HG03280 (cell line): ENCODE results near the gene FANCD2.
"Not testable (repeated sequence)": the region's sequence is repeated elsewhere in the genome, so short reads cannot be mapped to it uniquely, and the experiment has no call there.

Source experiments
- ATAC-seq: cut with Tn5 transposase; IDR thresholded peaks from one replicate; pipeline ENCODE4 v1.9.1; 2021; ENCODE audit warnings: mild to moderate bottlenecking, moderate library complexity; ENCODE audit not compliant: unreplicated experiment

The FANCD2 gene

DNA sequence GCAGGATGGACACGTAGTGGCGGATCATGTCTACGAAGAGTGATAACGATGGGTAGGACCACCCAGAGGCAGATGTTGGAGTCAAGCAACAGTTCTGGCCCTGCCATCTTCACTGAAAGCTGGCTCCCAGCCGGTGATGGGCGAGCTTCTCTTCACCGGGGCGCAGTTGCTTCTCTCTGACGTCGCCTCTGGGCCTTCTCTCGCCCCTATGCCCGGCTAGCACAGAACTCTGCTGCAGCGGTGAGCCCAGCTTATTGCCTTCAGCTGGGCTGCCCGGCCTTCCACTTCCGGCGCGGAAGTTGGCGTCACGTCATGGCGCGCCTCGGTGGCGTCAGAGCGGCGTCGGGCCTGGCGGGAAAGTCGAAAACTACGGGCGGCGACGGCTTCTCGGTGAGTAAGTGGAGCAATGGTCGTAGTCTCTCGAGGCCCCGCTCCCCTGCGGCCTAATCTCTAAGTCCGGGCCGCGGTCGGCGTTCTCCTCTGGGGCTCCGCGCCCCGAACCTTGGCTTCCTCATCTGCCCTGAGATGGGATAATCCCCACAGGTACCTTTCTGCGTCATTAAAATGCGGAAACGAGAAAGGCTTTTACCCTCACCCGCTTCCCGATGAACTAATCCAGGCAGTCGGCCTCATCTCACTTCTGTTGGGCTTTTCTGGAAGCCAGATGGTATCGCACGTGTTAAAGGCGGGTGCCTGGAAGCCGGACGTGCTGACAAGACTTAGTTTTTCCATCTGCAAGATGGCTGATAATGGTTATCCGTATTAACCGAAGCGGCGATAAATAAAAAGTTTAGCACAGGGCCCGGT is at the start of gene FANCD2:
Gene FANCD2, plus strand, starts transcription at position 354 of the 807 bp plus-strand sequence. CDS start 2,221 bp downstream, outside the sequence.
- ATAC-seq = peak; percentile 88

DNA sequence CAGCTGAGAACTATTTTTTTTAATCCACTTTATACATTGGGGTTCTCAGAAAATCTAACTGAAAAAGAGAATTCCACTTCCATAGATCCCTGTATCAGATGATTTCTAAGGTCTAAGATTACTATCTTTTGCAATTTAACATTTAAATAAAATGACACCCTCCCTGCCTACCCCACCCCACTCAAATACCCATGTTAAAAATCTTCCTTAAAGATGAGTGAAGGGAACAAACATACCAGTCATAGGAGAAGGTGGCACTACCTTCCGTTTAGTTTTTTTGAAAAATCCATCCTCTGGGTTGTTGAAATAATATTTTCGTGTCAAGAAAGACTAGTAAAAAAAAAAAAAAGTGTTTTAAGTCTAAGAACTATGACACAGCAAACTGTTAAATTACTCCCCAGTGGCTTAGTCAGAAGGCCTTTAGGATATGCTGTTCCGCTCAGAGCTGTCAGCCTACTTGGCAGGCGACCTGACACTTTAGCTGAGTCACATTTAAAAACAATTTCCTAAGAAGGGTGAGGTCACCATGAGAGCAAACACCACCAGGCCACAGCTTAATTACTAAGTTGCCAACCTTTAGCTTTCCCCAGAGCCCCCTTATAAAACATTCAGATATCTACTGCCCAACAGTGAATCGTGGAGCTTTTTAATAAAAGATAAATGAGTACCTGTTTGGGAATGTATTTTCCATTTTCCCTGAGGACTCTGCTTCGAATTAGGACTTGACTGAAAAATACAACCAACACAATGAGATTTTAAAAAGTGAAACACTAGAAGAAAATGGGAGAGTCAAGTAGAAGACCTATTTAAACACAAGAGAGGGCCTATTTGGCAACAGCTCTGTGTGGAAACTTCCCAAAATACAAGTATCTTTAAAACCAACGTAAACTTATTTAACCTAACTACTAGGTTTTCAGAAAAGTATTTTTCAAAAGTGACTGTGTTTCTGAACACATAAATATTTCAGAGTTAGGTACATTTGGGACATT is 49.2 kb upstream of the FANCD2 start:
- ATAC-seq = no peak

DNA sequence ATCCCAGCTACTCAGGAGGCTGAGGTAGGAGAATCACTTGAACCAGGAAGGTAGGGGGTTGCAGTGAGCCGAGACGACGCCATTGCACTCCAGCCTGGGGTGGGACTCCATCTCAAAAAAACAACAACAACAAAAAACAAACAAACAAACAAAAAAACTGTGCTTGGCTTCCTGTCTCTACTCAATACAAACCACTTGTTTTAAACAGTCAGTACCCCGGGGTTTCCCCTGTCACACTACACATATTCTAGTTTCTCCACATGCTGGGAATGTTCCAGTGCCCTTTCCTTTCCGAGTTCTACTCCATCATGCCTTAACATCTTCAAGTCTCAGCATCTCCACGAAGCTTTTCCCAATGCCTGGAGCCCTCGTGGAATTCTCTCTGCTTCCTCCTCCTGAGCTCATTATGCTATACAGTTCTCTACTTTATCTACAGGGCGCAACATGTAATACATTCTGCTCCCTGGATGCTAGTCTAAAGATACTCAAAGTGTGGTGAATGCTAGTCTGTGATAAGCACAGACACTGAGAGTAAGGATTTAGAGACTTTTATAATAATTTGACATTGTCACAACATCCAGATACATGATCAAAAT is 47.4 kb upstream of the FANCD2 start:
- ATAC-seq = no peak

DNA sequence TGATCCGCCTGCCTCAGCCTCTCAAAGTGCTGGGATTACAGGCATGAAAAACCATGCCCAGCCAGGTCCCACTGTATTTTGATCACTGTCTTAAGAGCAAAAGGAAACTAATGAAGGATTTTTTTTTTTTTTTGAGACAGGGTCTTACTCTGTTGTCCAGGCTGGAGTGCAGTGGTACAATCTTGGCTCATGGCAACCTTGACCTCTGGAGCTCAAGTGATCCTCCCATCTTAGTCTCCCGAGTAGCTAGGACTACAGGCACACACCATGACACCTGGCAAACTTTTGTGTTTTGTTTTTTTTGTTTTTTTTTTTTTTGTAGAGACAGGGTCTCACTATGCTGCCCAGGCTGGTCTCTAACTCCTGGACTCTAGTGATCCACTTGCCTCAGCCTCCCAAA is 46.0 kb upstream of the FANCD2 start:
- ATAC-seq = no peak

DNA sequence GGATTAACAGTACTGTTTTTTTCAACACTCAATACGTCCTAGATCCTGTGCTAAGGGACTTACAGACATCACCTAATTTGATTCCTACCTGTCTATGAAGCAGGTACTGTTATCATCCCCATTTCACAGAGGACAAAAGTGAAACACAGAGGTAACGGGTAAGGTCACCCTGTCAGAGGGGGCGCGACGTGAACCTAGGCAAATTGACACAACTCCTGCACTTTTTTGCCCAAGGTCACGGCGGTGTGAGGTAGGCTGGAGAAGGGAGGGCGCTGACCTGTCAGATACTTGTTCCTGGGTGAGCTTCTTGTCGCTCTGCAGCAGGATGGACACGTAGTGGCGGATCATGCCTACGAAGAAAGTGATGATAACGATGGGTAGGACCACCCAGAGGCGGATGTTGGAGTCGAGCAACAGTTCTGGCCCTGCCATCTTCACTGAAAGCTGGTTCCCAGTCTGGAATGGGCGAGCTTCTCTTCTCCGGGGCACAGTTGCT is 40.0 kb upstream of the FANCD2 start:
- peak; percentile 23 for ATAC-seq

DNA sequence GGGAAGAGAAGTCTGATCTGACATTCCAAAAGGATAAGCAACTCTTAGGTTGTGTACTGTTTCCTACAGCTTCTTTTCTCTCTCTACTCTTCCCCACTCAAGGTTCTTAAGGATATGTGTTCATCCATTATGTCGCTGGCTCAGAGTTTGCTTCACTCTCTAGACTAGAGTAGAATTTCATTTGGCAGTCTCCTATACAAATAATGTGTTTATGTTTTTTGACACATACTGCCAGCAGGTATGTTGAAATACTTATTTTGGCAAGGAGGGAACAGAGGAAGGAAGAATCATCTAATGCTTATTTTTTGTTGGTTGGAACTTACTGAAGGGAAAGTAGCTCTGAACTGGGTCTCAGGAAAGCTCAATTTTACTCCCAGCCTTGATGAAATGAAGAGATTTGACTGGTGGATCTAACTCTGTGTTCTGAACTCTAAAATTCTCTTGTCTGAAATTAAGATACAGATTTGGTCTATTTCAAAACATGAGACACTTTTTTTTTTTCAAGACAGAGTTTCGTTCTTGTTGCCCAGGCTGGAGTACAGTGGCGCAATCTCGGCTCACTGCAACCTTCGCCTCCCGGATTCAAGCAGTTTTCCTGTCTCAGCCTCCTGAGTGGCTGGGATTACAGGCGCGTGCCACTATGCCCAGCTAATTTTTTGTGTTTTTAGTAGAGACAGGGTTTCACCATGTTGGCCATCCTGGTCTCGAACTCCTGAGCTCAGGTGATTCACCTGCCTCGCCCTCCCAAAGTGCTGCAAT is 32.0 kb upstream of the FANCD2 start:
- ATAC-seq = no peak

DNA sequence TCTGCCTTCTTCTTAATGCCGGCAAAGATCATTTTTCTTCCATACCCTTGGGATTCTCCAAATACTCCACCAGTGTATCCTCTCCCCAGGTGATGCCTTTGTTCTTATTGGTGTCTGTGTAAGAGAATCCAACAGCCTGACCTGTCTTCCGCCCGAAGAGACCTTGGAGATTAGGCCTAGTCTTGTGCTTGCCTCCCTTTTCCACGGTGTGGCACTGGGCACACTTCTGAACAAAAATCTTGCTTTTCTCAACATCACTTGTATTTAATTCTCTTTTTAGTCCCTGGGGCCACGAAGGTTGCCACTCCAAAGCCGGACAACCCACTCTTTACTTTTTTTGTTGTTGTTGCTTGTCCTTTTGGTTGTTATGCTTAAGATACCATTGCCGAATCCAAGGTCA is 25.6 kb upstream of the FANCD2 start:
- no peak for ATAC-seq

DNA sequence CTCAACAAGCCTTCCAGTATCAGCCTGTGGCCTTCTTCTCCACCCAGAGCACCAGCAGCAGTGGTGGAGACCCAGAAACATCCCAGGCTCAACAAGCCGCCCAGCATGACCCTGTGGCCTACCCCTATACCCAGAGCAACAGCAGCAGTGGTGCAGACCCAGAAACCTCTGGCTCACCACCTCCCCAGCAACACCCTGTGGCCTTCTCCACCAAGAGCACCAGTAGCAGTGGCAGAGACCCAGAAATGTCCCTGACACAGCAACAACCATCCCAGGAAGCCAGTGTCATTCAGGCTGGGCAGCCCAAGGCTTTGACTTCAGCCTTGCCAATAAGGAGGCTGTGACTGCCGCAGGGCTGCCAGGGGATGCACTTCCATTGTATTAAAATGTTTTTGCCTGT is 23.3 kb upstream of the FANCD2 start:
- ATAC-seq = no peak

DNA sequence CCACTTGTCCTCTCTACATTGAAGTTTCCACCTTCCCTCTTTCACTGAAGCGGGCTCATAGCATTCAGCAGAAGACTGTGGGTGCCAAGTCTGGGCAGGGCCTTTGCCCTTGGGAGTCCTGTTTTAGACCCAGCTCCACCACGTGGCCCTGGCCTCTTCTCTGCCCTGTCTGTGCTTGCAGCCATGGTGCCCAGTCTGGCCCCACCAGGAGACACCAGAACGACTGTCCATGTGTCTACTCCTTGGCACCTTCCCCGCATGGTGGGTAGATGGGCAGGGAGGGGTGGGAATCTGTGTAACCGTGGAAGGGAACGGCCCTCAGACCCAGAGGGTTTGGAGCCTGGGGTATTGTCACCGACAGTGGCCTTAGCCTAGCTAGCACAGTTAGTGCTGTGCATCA is 21.7 kb upstream of the FANCD2 start:
- ATAC-seq = no peak

DNA sequence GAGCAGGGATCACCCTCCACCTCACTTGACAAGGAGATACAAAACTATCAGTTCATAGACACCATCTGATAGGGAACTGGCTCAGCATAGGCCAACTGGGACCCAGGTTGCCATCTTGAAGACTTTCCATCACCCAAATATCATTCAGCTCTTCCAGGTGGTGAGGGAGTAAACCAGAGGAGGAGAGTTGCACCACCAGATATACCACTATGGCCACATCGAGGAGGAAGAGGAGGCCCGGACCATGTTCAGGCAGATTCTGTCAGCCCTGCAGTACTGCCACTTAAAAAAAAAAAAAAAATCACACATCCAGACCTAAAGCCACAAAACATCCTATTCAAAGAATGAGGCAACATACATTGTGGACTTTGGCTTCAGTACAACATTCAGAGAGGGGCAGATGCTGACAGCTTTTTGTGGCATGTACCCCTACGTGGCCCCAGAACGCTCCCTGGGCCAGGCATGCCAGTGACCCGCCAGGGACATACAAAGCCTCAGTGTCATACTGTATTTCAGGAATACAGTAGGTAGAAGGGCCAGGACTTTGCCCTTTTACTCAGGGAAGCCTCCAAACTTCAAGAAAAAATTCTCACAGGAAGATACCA is 21.2 kb upstream of the FANCD2 start:
- no peak for ATAC-seq

DNA sequence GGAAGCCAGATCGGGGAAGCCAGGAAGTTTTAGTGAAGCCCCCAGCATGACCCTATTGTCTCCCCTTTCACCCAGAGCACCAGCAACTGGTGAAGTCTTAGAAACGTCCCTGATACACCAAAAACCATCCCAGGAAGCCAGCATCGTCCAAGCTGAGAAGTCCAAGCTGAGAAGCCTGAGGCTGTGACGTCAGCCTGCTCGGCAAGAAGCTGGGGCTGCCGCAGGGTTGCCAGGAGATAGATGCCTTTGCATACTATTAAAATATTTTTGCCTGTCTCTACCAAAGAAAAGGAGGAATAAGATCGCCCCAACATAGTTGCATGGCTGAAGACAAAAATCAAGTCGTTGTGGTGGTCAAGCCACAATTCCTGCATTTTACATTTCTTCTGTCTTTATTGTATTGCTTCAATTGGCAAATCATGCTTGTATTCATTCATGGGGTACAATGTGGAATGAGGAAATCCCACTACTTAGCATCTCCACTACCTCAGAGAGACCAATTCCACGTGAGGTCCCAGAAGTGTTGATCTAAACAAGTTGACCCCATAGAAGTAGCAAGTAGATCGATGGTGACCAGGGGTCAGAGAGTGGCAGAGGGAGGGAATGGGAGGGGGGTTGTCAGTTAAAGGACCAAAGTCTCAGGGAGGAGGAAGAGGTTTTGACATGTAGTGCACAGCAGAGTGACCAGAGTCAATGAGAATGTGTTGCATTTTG is 20.0 kb upstream of the FANCD2 start:
- no peak for ATAC-seq

DNA sequence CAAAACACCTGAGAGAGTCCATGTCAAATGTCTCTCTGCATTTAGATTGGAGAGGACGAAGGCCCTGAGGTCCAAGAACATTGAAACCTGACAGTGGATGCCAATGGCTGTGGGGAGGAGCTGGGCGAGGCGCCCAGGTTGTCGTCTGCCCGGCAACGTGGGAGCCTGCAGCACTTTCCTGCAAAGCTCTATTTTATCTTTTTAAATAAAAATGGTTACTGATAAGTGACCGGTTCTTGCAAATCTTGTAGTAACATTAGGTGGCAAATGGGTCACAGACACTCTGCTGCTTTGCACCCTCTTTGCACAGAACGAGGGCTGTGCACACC is 19.5 kb upstream of the FANCD2 start:
- ATAC-seq = no peak

DNA sequence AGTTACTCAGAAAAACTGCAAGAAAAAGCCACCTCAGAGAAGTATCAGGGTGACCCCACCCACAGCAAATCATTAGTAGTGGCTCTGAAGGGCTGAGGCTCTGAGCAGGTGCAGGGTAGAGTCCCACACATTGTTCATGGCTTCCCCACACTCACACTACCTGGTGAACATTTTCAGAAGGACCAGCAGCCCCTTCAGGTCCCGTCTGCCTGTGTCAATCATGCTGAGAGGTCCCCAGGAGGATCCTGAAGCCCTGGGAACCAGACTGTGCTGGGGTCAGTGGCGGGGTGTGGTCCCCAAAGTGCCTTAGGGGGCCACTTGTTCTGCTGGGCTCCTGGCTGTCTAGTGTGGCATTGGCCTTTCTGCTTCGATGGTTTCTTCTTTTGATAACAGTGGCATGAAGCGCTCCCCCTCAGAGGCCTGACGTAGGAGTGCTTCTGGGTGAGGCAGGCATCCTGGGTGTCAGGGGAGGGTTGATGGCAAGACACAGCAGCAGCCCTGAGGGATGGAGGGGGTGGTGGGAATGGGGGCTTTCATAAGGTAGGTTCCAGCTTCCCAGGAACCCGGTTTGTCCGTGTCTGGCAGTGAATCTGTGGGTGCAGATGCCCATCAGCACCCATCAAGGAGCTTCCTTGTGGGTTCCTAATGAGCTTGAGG is 19.0 kb upstream of the FANCD2 start:
- ATAC-seq = no peak

DNA sequence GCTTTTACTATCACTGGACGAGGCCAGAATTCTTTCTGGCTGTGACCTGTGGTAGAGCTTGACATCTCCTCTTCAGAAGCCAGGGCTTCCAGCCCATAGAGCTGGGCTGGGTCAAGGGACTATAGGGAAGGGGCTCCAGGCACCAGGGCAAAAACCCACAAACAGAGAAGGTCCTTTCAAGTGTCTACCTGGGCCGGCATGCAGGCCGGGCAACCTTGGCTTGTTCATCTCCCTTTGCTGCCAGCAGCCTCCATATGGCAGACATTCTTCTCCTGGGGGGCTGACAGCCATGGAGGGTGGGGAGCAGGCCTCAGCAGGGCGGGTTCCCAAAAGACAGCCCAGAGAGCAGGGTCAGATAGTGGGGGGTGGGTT is 18.0 kb upstream of the FANCD2 start:
- not testable (repeated sequence) for ATAC-seq

DNA sequence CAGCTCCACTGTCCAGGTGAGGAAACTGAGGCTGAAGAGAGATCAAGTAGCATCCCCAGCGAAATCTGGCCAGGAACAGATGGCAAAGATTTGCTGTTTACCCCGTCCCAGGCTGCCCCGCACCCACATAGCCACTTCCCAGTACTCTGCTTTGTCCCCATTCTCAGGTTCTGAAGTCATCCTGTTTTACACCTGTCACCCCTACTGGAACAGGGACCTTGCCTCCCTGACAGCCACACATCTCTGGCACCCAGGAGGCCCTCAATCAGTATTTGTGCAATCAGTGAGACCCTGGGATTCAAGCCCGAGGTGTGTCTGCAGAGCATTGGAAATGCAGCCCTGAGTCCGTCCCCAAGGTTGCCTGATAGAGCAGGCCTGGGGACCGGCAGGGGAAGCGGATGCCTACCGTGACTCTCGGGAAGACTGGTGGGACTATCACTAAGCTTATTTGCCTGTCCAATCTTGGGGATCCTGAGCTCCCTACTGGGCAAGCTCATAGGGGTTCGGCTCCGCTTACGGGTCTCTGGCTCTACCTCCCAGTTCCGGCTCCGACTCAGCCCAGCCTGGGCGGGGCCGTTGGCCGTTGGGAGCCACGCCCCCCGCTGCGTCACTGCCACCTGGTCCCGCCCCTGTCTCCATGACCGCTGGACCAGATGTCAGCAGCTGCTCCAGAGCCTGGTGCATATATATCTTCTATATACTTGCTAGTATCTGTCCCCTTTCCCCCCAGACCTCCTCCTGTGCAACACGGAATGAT is 17.5 kb upstream of the FANCD2 start:
- peak; percentile 72 for ATAC-seq

DNA sequence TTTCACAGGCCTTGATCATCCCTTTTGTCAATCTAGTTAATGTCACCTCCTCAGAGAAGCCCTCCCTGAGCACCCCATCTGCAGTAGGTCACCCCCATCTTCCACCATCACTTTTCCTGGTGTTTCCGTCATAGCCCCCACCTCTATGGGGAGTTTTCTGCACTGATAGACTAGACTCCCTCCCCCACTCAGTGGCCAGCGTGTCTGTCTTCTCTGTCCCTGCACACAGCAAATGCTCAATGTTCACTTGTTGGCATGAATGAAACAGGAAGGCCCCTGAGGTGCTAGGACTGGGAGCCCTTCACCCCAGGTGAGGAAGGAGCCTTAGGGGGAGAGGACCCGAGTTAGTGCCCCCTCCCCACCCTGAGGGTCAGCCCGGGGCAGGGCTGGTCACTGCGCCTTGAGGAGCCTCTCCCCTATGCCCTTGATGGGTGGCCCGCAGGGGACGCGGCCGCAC is 15.8 kb upstream of the FANCD2 start:
- ATAC-seq = no peak

DNA sequence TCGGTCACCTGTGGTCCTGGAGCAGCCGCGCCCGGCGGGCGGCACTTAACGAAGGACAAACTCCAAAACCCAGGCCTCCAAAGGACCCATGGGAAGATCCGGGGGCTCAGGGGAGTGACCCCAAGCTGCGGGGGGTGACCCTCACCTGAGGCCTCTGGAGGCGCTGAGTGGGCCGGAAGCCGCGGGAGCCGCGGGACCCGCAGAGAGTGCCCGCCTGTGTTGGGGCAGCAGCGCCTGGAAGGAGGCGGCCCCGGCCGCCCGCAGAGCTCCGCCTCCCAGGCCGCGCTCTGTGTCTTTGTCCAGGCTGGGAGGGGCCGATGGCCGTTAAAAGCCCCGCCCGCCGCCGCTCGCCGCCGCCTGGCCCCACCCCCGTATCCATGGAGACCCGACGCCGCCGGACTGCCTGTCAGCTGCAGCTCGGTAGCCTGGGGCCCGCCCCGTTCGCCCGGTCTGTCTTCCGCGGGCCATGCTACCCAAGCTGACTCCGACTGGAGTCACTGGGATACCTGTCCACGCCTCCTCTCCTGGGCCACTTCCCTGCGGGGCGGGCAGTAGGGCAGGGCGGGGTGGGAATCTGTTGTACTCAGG is 15.3 kb upstream of the FANCD2 start:
- peak; percentile 91 for ATAC-seq

DNA sequence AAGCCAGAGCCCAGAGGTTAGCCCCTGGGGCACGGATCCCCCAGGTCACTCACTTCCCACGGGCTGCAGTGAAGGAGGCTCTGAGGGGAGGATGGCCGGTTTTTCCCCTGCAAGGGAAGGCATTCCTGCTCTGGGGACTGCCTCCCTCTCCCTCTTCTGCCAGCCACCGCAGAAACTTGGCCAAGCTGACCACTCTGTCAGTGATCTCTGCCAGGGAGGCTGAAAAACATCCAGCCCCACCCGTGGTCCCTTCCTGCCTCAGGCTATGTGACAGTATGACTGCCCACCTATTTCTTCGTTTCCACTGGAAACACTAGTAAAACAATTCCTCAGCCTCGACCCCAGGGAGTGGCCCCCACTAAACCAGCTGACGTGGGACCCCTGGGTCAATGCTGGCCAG is 14.6 kb upstream of the FANCD2 start:
- no peak for ATAC-seq
